PC-9 (cell line): Measurements from ENCODE around the gene GALNT13. TPM values are rescaled to one million over a fixed set of nuclear protein-coding genes. Genes with fewer than 3 reads are reported as not detected.

Experiments
- BruUV-seq: library from RNA; stranded (reverse); fragments of 400-500 nt; replicated peaks from 2 replicates; lab custom pipeline; 2021; lab: Mats Ljungman, UMichigan
- CTCF ChIA-PET: fragments of 300-600 bp; sonication (Branson Sonifier 250); formaldehyde crosslinking; loops from one replicate; lab custom pipeline; 2022; ENCODE audit warnings: antibody characterized with exemption; lab: Charles Lee
- POLR2A ChIA-PET: fragments of 300-600 bp; sonication (Branson Sonifier 250); formaldehyde crosslinking; loops from one replicate; lab custom pipeline; 2022; ENCODE audit warnings: antibody characterized with exemption; ENCODE audit not compliant: unreplicated experiment; lab: Charles Lee
- DNase-seq, 2 experiments: peaks; one replicate each; pipeline versions ENCODE4 v3.0.0 to v3.0.0-alpha.2; 2015 to 2022; ENCODE audit warnings: mixed read lengths in 1 of 2
- H2AFZ ChIP-seq: fragments of 200-600 bp; sonication (generic); 2 replicates; pipeline ENCODE4 v1.8.1; 2017; ENCODE audit warnings: antibody characterized with exemption
- H3F3A ChIP-seq: fragments of 200-600 bp; sonication (generic); 2 replicates; pipeline ENCODE4 v1.8.1; 2017; ENCODE audit warnings: antibody characterized with exemption, mild to moderate bottlenecking, low read depth; ENCODE audit not compliant: insufficient read depth
- H3K27ac ChIP-seq: fragments of 200-600 bp; sonication (generic); 2 replicates; pipeline ENCODE4 v1.6.1; 2016; ENCODE audit warnings: mixed run types
- H3K27me3 ChIP-seq: fragments of 200-600 bp; sonication (generic); 2 replicates; pipeline ENCODE4 v1.6.1; 2016; ENCODE audit warnings: low read depth, mixed run types; ENCODE audit not compliant: insufficient read depth
- H3K36me3 ChIP-seq: fragments of 200-600 bp; sonication (generic); 2 replicates; pipeline ENCODE4 v1.6.1; 2016; ENCODE audit warnings: low read depth, mixed run types
- H3K4me1 ChIP-seq: fragments of 200-600 bp; sonication (generic); replicated peaks from 2 replicates; pipeline ENCODE4 v1.6.1; 2016; ENCODE audit warnings: mixed run types; ENCODE audit not compliant: insufficient read depth
- H3K4me2 ChIP-seq: fragments of 200-600 bp; sonication (generic); 2 replicates; pipeline ENCODE4 v1.6.1; 2017; ENCODE audit warnings: mixed run types
- H3K4me3 ChIP-seq: fragments of 200-600 bp; sonication (generic); 2 replicates; pipeline ENCODE4 v1.6.1; 2016; ENCODE audit warnings: mixed run types
- H3K79me2 ChIP-seq: fragments of 200-600 bp; sonication (generic); 2 replicates; pipeline ENCODE4 v1.6.1; 2017; ENCODE audit warnings: low read depth, mixed run types
- H3K9me2 ChIP-seq: fragments of 200-600 bp; sonication (generic); 2 replicates; pipeline ENCODE4 v1.8.1; 2017; ENCODE audit warnings: mild to moderate bottlenecking; ENCODE audit not compliant: insufficient read depth
- H3K9me3 ChIP-seq: fragments of 200-600 bp; sonication (generic); 2 replicates; pipeline ENCODE4 v1.8.1; 2016; ENCODE audit warnings: low read depth; ENCODE audit not compliant: insufficient read depth
- H4K20me1 ChIP-seq: fragments of 200-600 bp; sonication (generic); 2 replicates; pipeline ENCODE4 v1.8.1; 2017; ENCODE audit not compliant: insufficient read depth
- CTCF ChIP-seq: fragments of 200-600 bp; sonication (generic); conservative IDR thresholded peaks from 2 replicates; pipeline ENCODE4 v1.6.1; 2017; ENCODE audit warnings: mixed run types, antibody characterized with exemption, mild to moderate bottlenecking, moderate library complexity
- EZH2 ChIP-seq: fragments of 200-600 bp; sonication (generic); IDR thresholded peaks from 2 replicates; pipeline ENCODE4 v1.8.0; 2017; ENCODE audit warnings: antibody characterized with exemption, low read depth
- intact Hi-C: fragments of 100-400 bp; cut with micrococcal nuclease; formaldehyde crosslinking; loops from one replicate; pipeline ENCODE4 v1.10.0; 2022; ENCODE audit not compliant: unreplicated experiment
- total RNA-seq: library from RNA; stranded (reverse); gene quantifications from 2 replicates; pipeline ENCODE4 v1.2.3, GENCODE V29; 2021

Gene GALNT13
- total RNA-seq, 1 experiment from 2014 or later: 3.6 TPM

DNA sequence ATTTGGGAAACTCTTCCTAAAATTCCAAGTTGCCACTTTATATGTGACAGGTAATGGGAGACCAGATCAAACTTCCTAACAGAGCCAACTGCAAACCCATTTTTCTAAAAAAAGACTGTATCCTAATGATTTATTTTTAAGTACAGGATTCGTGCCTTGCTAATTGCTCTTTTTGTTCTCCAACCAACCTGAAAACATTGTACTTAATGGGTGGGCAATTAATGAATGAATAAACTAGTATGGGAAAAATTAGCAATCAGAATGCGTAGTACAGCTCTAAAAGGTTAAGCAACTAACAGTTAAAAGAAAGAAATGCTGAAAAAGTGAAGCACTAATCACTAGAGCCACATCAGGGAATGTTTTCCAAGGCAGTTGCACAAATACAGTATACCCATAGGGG lies 609.6 kb downstream of the GALNT13 start:
- no peaks in the 10 kb centered on the region for H3F3A ChIP-seq
- H3K27me3 ChIP-seq: no peaks in the 10 kb centered on the region
- ChIA-PET POLR2A (no interaction called here), CTCF (no interaction called here)
- no peaks in the 10 kb centered on the region for H3K4me1 ChIP-seq
- BruUV-seq: no TSS peak
- H3K79me2 ChIP-seq: no peaks in the 10 kb centered on the region
- no peak overlapping the region for H2AFZ ChIP-seq
- DNase-seq: no peak
- TF ChIP-seq CTCF (no peak), EZH2 (no peak)
- H3K27ac ChIP-seq: no peak overlapping the region
- no peak overlapping the region for H3K4me3 ChIP-seq
- no peaks in the 10 kb centered on the region for H3K9me3 ChIP-seq
- intact Hi-C loops: no loop called here
- no peaks in the 10 kb centered on the region for H4K20me1 ChIP-seq
- no peak overlapping the region for H3K4me2 ChIP-seq
- no peaks in the 10 kb centered on the region for H3K9me2 ChIP-seq
- no peaks in the 10 kb centered on the region for H3K36me3 ChIP-seq

GRCh38 chr2:154484338-154485099 lies 612.8 kb downstream of the GALNT13 start:
- Histone ChIP-seq H3K9me2 (no peaks in the 10 kb centered on the region), H3K4me3 (no peak overlapping the region), H4K20me1 (no peaks in the 10 kb centered on the region), H3K36me3 (no peaks in the 10 kb centered on the region), H3K79me2 (no peaks in the 10 kb centered on the region), H2AFZ (no peak overlapping the region), H3K4me2 (no peak overlapping the region), H3K27me3 (no peaks in the 10 kb centered on the region), H3K27ac (no peak overlapping the region), H3F3A (no peaks in the 10 kb centered on the region), H3K9me3 (no peaks in the 10 kb centered on the region), H3K4me1 (no peaks in the 10 kb centered on the region)
- BruUV-seq: no TSS peak
- TF ChIP-seq CTCF: no peak
- TF ChIP-seq EZH2: no peak
- no peak for DNase-seq
- intact Hi-C loops: no loop called here
- CTCF ChIA-PET: no interaction called here
- POLR2A ChIA-PET: no interaction called here

DNA sequence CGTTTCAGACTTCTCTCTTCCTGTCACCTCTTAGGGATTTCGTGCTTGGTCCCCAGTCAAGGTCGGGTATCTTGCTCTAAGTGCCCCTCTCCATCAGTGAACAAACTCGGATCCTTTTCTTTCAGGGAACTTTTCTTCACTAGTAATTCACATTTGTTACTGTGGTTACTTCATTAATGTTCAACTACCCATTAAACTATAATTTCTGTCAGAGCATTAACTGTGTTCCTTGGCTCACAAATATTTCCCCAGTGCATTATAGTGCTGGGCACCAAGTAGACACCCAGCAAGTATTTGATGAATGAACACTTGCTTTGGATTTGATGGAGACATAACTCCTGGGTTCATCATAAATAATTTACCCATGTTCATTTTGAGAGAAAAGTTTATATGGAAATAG lies 617.1 kb downstream of the GALNT13 start:
- Histone ChIP-seq H3K4me2 (no peak overlapping the region), H3K27ac (no peak overlapping the region), H2AFZ (no peak overlapping the region), H4K20me1 (no peaks in the 10 kb centered on the region), H3K4me1 (no peaks in the 10 kb centered on the region), H3K9me2 (no peaks in the 10 kb centered on the region), H3K36me3 (no peaks in the 10 kb centered on the region), H3F3A (no peaks in the 10 kb centered on the region), H3K4me3 (no peak overlapping the region), H3K27me3 (no peaks in the 10 kb centered on the region), H3K9me3 (no peaks in the 10 kb centered on the region), H3K79me2 (no peaks in the 10 kb centered on the region)
- DNase-seq: no peak
- ChIA-PET POLR2A (no interaction called here), CTCF (no interaction called here)
- TF ChIP-seq CTCF: no peak
- TF ChIP-seq EZH2: no peak
- intact Hi-C loops: no loop called here
- BruUV-seq: no TSS peak
